BE2C (cell line): ENCODE results near the gene PTGER1.
A peak's percentile ranks its signal among the peaks of the same experiment; 100 is the strongest.

Experiments used
- DNase-seq: peaks from one replicate; pipeline ENCODE4 v3.0.0-alpha.2; 2020
- H3K27me3 ChIP-seq: fragments of 250-450 bp; sonication (Bioruptor Pico); 2 replicates; pipeline ENCODE4 v1.5.1; 2020; ENCODE audit warnings: mild to moderate bottlenecking
- H3K36me3 ChIP-seq: fragments of 250-450 bp; sonication (Bioruptor Pico); 2 replicates; pipeline ENCODE4 v1.5.1; 2020; ENCODE audit warnings: mild to moderate bottlenecking
- H3K4me1 ChIP-seq: fragments of 250-450 bp; sonication (Bioruptor Pico); 2 replicates; pipeline ENCODE4 v1.5.1; 2020
- H3K4me3 ChIP-seq: 2 replicates; pipeline ENCODE4 v1.5.1; 2011; ENCODE audit warnings: low read depth, low read length
- H3K9me3 ChIP-seq: fragments of 250-450 bp; sonication (Bioruptor Pico); 2 replicates; pipeline ENCODE4 v1.5.1; 2020
- TF ChIP-seq, protein P1 (sequence below): IDR thresholded peaks from 2 replicates; pipeline ENCODE4 v1.5.1; 2012; ENCODE audit warnings: mild to moderate bottlenecking, low read depth, low read length

The PTGER1 gene

DNA sequence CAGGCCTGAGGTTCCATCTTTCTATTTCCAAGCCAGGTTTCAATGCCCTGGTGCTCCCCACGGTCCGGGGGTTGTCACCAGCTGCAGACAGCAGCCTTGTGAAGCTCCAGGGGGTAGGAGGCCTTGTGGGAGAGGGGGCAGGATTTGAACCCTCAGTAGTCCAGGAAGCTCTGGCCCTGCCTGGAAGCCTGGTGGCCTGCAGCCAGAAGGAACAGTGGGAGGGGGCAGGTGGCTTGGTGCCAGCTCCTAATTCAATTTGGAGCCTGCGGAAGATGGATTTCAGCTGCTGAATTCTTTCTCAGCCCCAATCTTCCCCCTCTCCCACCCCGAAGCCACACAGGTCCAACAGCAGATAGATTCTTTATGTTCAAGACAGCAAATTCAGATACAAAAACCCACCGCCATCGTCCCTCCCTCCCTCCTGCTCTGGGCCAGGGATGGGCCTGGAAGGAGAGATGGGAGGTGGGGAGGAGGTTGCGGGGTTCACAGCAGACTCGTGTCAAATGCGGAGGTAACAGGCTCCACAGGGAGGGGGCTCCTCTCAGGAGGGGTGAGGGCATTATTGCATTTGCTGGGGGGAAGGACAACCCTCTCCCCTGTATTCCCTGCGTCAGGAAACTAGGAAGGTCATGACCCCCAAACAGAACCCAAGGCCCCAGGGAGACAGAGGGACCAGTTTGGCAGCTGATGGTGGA lies 2.4 kb upstream of the PTGER1 start:
- 0 out of 2 replicates have a peak, but pooled peaks cover under 1% of the 10 kb centered on the region for H3K27me3 ChIP-seq
- peaks cover 32% of the 10 kb centered on the region for H3K4me1 ChIP-seq
- no peak overlapping the region for H3K4me3 ChIP-seq
- TF ChIP-seq, protein P1, sequence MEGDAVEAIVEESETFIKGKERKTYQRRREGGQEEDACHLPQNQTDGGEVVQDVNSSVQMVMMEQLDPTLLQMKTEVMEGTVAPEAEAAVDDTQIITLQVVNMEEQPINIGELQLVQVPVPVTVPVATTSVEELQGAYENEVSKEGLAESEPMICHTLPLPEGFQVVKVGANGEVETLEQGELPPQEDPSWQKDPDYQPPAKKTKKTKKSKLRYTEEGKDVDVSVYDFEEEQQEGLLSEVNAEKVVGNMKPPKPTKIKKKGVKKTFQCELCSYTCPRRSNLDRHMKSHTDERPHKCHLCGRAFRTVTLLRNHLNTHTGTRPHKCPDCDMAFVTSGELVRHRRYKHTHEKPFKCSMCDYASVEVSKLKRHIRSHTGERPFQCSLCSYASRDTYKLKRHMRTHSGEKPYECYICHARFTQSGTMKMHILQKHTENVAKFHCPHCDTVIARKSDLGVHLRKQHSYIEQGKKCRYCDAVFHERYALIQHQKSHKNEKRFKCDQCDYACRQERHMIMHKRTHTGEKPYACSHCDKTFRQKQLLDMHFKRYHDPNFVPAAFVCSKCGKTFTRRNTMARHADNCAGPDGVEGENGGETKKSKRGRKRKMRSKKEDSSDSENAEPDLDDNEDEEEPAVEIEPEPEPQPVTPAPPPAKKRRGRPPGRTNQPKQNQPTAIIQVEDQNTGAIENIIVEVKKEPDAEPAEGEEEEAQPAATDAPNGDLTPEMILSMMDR = no peak
- H3K9me3 ChIP-seq = no peaks in the 10 kb centered on the region
- H3K36me3 ChIP-seq = peaks cover under 1% of the 10 kb centered on the region; the same call in 1 of the 2 replicates
- peak; percentile 74 for DNase-seq

DNA sequence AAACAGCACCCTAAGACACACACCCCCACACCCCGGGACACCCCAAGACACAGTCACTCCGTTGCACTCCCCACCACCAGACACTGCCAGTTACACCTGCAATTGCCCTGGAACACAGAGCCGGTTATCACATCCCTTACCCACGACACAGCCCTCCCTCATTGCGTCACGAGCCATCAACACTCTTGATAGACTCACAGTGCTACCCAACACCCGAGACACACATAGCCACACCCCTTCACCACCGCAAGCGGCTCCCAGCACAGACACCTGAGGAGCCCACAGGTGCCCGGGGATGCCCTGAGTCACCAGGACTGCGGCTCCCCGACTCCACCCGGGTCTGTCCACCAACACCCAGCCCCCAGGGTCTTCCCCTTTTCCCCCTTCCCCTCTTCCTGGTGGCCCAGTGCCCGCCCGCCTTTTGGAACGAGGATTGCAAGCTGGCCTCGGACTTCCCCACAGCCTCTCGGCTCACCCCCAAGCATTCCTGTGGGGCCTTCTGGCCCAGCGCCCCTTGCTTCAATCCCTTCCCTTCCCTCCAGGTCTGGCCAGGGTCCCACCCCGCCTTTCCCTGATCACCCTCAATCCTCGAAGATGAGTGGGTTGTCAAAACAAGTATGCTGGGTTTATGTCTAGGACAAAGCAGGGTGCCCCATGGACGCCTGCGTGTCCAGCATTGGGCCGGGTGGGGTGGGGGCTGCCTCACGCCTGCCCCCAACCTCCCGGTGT lies 1.7 kb upstream of the PTGER1 start:
- H3K4me1 ChIP-seq = peaks cover 39% of the 10 kb centered on the region
- no peak for DNase-seq
- H3K27me3 ChIP-seq = 0 out of 2 replicates have a peak, but pooled peaks cover 4% of the 10 kb centered on the region
- H3K36me3 ChIP-seq = peaks cover 4% of the 10 kb centered on the region; the same call in 1 of the 2 replicates
- no peak overlapping the region for H3K4me3 ChIP-seq
- TF ChIP-seq, protein P1 = no peak
- no peaks in the 10 kb centered on the region for H3K9me3 ChIP-seq

DNA sequence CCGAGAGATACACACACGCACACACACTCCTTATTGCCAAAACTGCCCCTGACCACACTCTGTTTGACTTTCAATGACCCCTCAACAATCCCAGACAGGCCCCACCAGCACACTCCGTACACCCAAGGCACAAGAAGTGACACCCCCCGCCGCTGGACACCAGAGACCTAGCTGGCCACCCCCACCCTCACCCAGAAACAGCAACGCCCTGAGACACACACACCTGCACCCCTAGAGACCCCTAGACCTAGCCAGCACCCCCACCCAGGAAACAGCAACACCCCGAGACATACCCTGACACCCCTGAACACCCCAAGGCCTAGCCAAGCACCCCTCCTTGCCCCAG lies 1.1 kb upstream of the PTGER1 start:
- Histone ChIP-seq H3K4me3 (no peak overlapping the region), H3K9me3 (no peaks in the 10 kb centered on the region), H3K36me3 (peaks cover 4% of the 10 kb centered on the region; the same call in 1 of the 2 replicates), H3K4me1 (peaks cover 39% of the 10 kb centered on the region), H3K27me3 (0 out of 2 replicates have a peak, but pooled peaks cover 4% of the 10 kb centered on the region)
- DNase-seq = no peak
- TF ChIP-seq, protein P1 = no peak

DNA sequence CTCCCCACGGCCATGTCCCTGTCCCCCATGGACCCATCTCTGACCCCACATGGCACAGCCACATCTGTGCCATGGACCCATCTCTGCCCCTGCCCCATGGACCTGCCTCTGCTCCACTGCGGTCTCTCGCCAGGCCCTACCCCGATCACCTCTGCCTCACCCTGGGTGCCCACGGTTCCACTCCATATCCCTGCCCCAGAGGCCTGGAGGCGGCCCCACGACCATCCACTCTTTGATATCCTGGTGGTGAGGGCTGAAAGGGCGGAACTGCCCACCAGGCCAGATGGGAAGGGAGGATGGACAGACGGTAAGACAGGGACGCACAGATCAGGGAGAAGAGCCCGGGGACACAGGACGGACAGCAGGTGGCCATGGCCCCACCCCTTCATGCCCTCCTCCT lies 327 bp downstream of the PTGER1 start:
- TF ChIP-seq, protein P1 = no peak
- peaks cover 11% of the 10 kb centered on the region; the same call in 1 of the 2 replicates for H3K36me3 ChIP-seq
- DNase-seq = no peak
- H3K4me3 ChIP-seq = peak overlapping the region; percentile 50
- H3K9me3 ChIP-seq = no peaks in the 10 kb centered on the region
- H3K4me1 ChIP-seq = peaks cover 39% of the 10 kb centered on the region
- H3K27me3 ChIP-seq = 0 out of 2 replicates have a peak, but pooled peaks cover 4% of the 10 kb centered on the region

DNA sequence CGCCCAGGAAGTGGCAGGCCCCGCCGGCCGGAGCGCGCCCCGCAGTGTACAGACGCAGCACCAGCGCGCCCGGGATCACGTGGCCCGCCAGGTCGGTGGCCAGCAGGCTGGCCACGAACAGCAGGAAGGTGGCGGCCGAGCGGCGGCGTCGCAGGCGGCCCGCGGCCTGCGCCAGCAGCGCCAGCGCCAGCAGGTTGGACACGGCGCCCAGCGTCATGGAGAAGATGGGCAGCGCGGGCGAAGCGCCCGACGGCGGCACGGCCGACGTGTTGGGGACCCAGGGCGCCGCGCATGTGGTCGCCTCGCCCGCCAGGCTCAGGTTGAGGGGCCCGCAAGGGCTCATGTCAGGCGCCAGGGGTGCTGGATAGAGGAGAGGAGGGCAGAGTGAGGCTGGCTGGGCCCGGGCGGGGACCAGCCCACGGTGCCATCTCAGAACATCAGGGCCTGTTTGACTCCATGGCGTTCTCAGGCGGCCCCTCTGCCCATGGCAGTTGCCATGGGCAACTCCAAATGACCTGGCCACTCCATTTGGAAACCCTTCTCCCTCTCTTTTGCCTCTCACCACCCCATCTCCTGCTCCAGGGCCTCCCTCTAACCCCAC lies 1.1 kb downstream of the PTGER1 start:
- TF ChIP-seq, protein P1 = no peak
- Histone ChIP-seq H3K36me3 (peaks cover 12% of the 10 kb centered on the region; the same call in 1 of the 2 replicates), H3K4me3 (no peak overlapping the region), H3K27me3 (0 out of 2 replicates have a peak, but pooled peaks cover 4% of the 10 kb centered on the region), H3K9me3 (no peaks in the 10 kb centered on the region), H3K4me1 (peaks cover 39% of the 10 kb centered on the region)
- no peak for DNase-seq
